Measurements from ENCODE around the gene AHCTF1. TPM values are rescaled to one million over a fixed set of nuclear protein-coding genes. Genes with fewer than 3 reads are reported as not detected.

The AHCTF1 gene
- total RNA-seq, 1 donor from 2014 or later: 20.2 TPM

- Mint-ChIP-seq H3K27ac (ENCODE audit: unreplicated experiment) (no peak overlapping the region), H3K9me3 (ENCODE audit: unreplicated experiment) (no peaks in the 10 kb centered on the region), H3K36me3 (ENCODE audit: low read depth, unreplicated experiment) (no peaks in the 10 kb centered on the region), H3K4me3 (ENCODE audit: unreplicated experiment) (no peak overlapping the region), H3K27me3 (ENCODE audit: unreplicated experiment) (peaks cover 2% of the 10 kb centered on the region), H3K4me1 (ENCODE audit: unreplicated experiment) (peaks cover 4% of the 10 kb centered on the region)
- DNase-seq (ENCODE audit: low spot score): no peak
- TF ChIP-seq CTCF (IDR thresholded peaks at IDR 0.05; ENCODE audit: unreplicated experiment): no peak
These were observed 18.2 kb upstream of the AHCTF1 start for GRCh38 chr1:246949956-246950355.

- no peaks in the 10 kb centered on the region for H3K9me3 Mint-ChIP-seq (ENCODE audit: unreplicated experiment)
- no peak for DNase-seq (ENCODE audit: low spot score)
- peaks cover 4% of the 10 kb centered on the region for H3K4me1 Mint-ChIP-seq (ENCODE audit: unreplicated experiment)
- H3K36me3 Mint-ChIP-seq (ENCODE audit: low read depth, unreplicated experiment): no peaks in the 10 kb centered on the region
- H3K4me3 Mint-ChIP-seq (ENCODE audit: unreplicated experiment): no peak overlapping the region
- H3K27ac Mint-ChIP-seq (ENCODE audit: unreplicated experiment): no peak overlapping the region
- TF ChIP-seq CTCF (IDR thresholded peaks at IDR 0.05; ENCODE audit: unreplicated experiment): no peak
- H3K27me3 Mint-ChIP-seq (ENCODE audit: unreplicated experiment): peaks cover 2% of the 10 kb centered on the region
These were observed 15.5 kb upstream of the AHCTF1 start for GRCh38 chr1:246947255-246947654.

- Mint-ChIP-seq H3K4me3 (ENCODE audit: unreplicated experiment) (no peak overlapping the region), H3K27ac (ENCODE audit: unreplicated experiment) (no peak overlapping the region), H3K36me3 (ENCODE audit: low read depth, unreplicated experiment) (no peaks in the 10 kb centered on the region), H3K4me1 (ENCODE audit: unreplicated experiment) (peaks cover 4% of the 10 kb centered on the region), H3K9me3 (ENCODE audit: unreplicated experiment) (no peaks in the 10 kb centered on the region), H3K27me3 (ENCODE audit: unreplicated experiment) (peaks cover 4% of the 10 kb centered on the region)
- DNase-seq (ENCODE audit: low spot score): no peak
- TF ChIP-seq CTCF (IDR thresholded peaks at IDR 0.05; ENCODE audit: unreplicated experiment): no peak
These were observed 14.6 kb upstream of the AHCTF1 start for GRCh38 chr1:246946366-246946765.

- H3K36me3 Mint-ChIP-seq (ENCODE audit: low read depth, unreplicated experiment): peaks cover 8% of the 10 kb centered on the region
- peaks cover 14% of the 10 kb centered on the region for H3K27me3 Mint-ChIP-seq (ENCODE audit: unreplicated experiment)
- no peak overlapping the region for H3K27ac Mint-ChIP-seq (ENCODE audit: unreplicated experiment)
- H3K4me3 Mint-ChIP-seq (ENCODE audit: unreplicated experiment): no peak overlapping the region
- H3K4me1 Mint-ChIP-seq (ENCODE audit: unreplicated experiment): peaks cover 10% of the 10 kb centered on the region
- no peak for DNase-seq (ENCODE audit: low spot score)
- H3K9me3 Mint-ChIP-seq (ENCODE audit: unreplicated experiment): peaks cover 4% of the 10 kb centered on the region
- TF ChIP-seq CTCF (IDR thresholded peaks at IDR 0.05; ENCODE audit: unreplicated experiment): no peak
These were observed 3.0 kb upstream of the AHCTF1 start for GRCh38 chr1:246934765-246935164.

- no peak for DNase-seq (ENCODE audit: low spot score)
- Mint-ChIP-seq H3K27ac (ENCODE audit: unreplicated experiment) (no peak overlapping the region), H3K4me3 (ENCODE audit: unreplicated experiment) (no peak overlapping the region), H3K9me3 (ENCODE audit: unreplicated experiment) (peaks cover 4% of the 10 kb centered on the region), H3K36me3 (ENCODE audit: low read depth, unreplicated experiment) (peaks cover 8% of the 10 kb centered on the region), H3K27me3 (ENCODE audit: unreplicated experiment) (peaks cover 14% of the 10 kb centered on the region), H3K4me1 (ENCODE audit: unreplicated experiment) (peaks cover 13% of the 10 kb centered on the region)
- TF ChIP-seq CTCF (IDR thresholded peaks at IDR 0.05; ENCODE audit: unreplicated experiment): no peak
These were observed 2.1 kb upstream of the AHCTF1 start for GRCh38 chr1:246933893-246934292.

Measured in endothelial cell (in vitro differentiated cells).